HG03175 (cell line): ENCODE measurements around the gene RRP9.

Experiments
- ATAC-seq: cut with Tn5 transposase; IDR thresholded peaks from one replicate; pipeline ENCODE4 v1.9.1; 2021; ENCODE audit warnings: mild to moderate bottlenecking, moderate library complexity; ENCODE audit not compliant: unreplicated experiment

RRP9 gene

DNA sequence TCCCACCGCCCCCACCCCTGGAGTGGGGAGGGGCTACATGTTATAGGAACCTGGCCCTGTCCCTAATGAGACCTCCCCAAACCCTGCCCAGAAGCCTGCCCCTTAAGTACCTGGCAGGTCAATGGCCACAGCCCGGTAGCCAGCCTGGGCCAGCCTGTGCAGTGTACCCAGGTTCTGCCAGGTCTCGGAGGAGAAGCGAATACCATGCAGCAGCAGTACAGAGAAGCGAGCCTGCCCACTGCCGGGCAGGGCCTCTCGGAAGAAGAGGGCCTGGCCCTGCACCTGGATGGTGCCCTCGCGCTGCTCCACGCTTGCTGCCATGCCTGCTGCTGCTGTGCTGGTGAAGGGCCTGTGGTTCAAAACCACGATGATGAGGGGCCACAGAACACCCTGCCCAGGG is 29.6 kb upstream of the RRP9 start:
- no peak for ATAC-seq

- no peak for ATAC-seq
These were observed 29.0 kb upstream of the RRP9 start for GRCh38 chr3:51970606-51971300.

GRCh38 chr3:51969841-51970240 is 28.1 kb upstream of the RRP9 start:
- ATAC-seq: no peak

DNA sequence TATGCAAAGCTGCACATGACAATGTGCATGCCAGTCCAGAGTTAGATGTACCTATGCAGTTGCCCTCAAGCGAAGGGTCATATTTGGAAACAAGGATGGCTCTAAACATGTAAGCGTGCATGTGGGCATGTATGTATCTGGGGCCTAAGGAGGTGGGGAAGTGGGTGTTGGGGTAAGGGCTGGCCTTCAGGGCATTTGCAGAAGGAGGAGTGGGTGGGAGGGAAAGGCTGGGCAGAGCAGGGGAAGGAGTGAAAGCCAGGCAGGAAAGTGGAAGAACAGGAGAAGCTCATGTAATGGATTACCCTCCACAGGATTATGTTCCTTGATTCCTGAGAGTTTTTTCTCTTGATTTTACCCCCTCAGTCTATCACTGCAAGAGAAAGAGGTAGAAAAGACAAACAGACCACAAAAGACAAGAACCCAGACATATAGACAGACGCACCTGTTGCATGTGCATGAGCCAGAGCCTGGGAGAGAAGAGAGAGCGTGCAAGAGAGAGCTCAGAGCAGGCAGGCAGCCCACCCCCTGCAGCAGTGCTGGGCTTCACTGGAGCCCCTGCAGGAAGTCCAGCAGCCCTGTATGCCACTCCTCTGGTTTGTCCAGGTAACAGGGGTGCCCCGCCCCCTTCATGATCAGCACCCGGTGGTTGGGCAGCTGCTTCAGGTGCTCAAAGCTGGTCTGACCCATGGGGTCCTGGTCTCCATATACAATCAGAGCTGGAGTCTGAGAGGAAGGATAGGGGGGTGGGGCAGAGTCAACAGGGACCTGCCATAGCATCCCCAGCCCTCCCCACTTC is 27.4 kb upstream of the RRP9 start:
- no peak for ATAC-seq

GRCh38 chr3:51968170-51968775 is 26.6 kb upstream of the RRP9 start:
- ATAC-seq: no peak

DNA sequence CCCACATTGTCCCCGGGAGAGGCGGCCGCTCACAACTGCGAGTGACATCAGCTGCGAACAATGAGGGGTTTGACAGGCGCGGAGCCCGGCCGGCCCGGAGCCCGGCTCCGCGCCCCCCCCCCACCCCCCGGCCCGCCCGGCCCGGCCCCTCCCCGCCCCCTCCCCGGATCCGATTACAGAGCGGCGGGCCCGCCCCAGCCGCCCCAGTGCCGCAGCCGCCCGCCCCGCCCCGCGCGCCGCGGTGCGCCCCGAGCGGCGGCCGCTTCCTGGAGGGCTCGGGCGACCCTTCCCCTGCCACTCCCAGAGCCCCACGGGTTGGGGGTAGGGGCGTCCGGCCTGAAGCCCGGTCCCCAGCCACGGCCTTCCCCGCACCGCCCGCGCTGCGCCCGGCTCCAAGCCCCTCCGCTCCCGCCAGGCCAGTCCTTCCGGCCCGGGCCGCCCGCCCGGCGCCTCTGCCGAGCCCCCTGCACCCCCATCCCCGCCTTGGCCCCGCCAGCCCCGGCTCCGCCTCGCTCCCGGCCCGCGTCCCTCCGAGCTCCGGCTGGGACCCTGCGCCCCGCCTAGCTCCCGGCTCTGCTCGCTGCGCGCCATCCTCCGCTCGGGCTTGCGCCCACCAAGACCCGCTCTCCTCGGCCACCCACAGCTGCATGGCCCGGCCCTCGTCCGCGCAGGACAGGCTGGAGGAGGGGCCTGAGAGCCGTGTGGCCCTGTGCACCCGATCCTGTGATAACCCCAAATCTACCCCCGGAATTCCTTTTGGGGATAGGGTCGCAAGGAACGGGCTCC is 25.9 kb upstream of the RRP9 start, which contains the start of gene PCBP4:
Gene PCBP4 (minus strand): TSS at position 71 of the 786 bp plus-strand sequence. CDS start 6,214 bp downstream, outside the sequence.
- ATAC-seq: no peak

DNA sequence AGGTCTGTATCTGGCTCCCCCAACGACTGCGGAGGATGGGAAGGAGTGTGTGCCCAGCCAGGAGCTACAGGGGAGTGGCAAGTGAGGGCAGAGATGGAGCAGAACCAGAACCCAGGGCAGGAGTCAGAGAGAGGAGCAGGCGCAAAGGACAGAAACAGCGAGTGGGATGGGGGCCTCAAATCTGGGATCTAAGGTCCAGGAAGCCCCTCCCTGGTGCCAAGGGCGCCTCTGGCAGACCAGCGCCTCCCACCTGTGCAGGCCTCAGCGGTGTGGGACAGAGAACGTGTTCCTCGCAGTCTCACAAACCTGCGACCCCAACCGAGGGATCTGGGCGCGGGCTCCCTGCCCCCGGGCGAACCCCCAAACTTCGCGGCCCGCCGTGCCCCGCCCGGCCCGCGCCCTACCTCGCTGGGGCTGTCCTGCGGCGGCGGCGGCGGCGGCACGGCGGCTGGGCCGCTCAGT is 25.2 kb upstream of the RRP9 start:
- no peak for ATAC-seq

DNA sequence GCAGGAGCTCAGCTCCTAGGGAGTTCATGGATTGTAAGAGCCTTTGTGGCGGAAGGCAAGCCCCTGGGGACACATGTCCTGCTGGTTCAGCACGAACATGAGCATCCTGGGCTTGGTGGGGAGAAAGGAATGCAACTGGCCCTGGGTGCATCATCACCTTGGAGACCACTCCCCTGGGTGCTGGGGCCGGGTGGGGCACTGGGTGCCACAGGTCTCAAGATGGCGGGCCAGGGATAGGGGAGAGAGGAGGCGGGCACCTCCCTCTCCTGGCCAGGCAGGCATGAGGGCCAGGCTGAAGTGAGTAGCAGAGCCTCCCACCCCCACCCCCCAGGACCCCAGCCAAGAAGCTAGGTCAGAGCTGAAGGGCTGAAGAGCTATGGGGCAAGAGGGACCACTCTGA is 24.8 kb upstream of the RRP9 start:
- no peak for ATAC-seq

DNA sequence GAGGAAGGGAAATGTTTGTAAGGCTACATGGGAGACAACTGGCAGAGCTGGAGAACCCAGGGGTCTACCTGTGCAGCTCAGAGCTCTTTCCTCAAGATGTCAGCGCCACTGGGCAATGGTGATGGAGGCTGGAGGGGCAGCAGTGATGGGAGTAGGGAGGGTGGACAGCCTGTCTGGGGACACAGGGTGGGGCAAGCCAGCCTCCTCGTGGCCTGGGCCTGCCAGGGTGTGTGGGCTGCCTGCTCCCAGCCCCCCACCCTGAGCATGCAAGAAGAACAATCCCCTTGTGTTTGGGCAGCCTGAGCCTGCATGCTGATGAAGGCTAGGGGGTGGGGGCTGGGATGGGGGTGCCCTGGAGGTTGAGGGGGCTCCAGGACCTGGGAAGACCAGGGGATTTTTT is 24.3 kb upstream of the RRP9 start:
- ATAC-seq: no peak

DNA sequence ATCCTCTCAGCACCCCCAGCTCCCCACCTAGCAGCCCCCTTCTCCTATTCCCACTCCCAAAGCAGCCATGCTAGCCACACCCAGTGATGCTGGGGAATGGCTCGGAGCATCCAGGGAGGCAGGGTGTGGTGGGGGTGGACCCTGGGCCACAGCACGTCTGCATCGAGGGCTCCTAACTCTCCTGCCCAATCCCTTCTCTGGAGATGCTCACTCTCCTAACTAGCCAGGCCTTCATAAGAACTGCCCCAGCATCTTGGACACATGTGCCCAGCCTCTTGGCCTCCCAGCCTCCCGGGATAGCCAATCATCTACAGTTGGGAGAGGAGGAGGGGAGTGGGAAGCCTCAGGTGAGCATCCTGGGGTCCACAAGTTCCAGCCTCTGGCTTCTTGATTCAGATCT is 22.8 kb upstream of the RRP9 start:
- ATAC-seq: no peak

DNA sequence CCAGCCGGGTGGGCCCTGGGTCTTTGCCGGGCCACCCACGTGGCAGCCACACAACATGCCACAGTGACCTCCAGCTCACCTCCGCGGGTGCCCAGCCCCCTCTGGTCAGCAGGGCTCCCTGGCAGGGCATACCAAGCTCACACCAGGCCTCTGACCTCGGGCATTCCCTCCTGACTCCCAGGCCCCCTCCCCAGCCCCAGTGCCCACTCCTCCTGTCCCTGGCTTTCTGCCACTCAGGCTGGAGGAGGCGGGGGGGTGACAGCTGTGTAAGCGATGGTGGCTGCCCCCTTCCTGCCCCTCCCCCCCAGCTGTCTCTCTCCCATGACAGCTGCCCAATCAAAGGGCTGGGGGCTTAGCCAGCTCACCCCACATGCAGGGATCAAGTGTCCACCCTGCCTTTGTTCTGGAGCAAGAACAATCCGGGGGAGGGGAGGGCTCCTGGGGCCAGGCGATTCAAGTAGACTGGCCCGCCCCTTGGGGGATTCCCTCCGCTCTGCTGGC is 22.3 kb upstream of the RRP9 start:
- no peak for ATAC-seq

- no peak for ATAC-seq
These were observed 21.3 kb upstream of the RRP9 start for GRCh38 chr3:51962854-51963530.

DNA sequence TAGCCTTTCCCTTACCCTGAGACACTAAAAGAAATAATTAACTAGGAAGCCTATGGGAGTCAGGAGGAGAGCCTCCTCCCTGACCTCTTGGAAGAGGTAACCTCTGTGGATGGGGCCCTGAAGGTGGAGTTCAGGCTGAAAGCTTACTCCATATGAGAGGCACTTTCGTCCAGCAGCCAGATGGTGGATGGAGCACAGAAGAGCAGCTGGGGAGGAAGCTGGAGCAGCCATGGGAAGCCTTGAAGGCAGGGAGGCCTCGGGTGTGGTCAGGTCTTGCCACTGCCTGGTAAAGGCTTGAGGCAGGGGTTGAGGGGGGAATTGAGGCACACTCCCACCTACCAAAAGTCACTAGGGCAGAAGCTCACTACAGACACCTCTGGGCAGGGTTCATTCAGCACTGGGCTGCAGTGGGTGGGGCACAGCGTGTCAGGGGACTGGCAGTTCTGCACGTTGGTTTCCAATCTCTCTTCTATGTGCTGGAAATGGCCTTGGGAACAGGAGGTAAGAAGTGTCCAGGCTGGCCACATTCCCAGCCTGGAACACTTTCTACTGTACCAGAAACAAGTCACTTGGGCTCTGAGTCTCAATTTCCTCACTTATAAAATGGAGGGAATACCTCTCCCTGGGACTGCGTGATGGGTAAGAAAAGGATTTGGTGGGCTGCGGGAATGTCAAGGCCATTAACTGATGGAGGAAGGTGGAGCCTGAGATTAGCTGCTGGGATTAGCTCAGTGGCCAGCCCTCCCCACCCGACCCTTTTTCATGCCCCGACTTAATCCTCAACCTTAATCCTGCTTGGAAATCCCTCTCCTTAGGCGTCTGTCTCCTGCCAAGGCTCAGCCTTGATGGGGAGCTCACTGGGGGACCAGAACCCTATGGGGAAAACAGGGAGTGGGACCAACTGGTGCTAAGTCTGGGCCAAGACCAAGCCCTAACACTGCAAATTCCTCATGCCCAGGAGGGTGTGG is 20.2 kb upstream of the RRP9 start:
- ATAC-seq: no peak

DNA sequence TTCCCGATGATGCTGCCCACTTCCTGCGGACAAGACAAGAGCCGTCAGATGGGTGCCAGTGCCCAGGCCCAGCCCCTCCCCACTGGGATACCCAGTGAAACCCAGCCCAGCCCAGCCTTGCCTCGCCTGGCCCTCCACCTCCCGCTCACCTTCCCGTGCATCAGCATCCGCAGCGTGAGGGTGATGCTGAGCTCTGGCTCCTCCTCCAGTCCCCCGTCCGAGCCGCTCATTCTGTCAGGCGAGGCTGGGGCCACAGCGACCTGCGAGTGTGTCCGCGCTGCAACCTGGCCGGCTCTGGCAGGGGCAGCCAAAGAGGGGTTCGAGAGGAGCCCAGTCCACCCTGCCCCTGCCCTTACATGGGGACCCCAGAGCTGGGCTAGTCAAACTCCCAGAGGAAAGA is 19.3 kb upstream of the RRP9 start:
- ATAC-seq: no peak

DNA sequence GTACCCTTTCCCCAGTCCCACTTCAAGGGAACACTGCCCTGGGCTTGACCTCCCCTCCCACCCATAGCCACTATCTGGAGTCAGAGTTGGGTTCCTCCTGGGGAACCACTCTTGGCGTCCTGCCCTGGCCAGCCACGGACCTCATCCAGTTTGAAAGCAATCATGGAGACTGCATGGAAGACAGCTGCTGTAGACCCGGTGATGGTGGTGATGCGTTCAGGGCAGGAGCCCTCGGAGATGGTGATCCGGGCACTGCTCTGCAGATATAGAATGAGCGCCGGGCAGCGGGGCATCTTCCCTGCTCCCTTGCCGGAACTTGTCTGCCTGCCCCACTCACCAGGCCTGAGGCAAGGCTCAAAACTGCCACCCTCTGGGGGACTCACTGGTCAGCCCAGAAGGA is 18.7 kb upstream of the RRP9 start:
- ATAC-seq: no peak

DNA sequence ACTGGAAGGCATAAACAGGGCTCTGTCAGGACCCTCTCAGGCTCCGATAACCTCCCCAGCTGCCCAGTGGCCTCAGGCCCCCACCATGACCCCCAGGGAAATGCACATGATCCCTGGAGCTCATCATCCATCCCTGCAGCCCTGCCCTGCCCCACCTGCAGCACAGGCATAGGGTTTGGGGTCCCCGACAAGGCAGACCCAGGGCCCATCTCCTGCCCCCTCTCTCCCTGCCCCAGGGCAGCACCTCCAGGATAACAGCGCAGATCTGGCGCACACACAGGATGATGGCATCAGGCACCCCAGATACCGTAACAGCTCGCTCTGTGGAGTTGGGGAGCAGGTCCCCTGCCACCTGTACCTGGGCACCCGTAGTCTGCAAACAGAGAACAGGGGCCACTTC is 17.9 kb upstream of the RRP9 start:
- no peak for ATAC-seq

GRCh38 chr3:51958603-51959521 is 17.2 kb upstream of the RRP9 start:
- ATAC-seq: no peak

DNA sequence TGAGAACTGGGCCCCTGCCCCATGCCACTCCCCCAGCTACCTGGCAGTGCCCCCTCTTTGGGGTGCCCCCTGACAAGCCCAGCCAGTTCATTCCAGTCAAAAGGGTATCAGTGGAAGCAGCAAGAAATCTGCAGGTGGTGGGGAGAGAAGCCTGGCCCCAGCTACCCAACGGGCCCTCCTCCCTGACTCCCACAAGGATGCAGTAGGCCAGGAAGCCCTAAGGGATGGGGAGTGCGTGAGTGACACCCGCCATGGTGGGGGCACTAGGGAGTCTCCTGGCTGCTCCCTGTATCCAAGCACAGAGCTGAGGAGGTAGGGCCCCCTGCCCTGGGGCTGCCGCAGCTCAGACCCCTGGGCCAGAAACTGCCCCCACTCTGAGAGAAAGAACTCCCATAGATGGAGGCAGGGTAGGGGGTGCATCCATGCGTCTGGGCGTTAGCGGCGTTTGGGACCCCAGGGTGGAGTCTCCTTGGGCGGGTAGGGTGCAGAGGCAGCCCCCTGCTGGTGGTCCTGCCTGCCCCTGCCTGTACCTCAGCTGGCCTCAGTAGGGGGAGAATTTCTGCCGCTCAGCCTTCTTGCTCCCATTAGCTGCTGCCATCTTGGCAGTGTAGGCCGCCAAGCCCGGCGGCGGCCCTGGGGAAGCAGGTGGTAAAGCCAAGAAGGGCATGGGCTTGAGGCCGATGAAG is 16.0 kb upstream of the RRP9 start:
- ATAC-seq: no peak
